ENCODE results near the gene GALM. TPM values are rescaled to one million over a fixed set of nuclear protein-coding genes. Genes with fewer than 3 reads are reported as not detected.

GALM gene
- total and polyA plus RNA-seq, 2 of the 8 experiments (the other 6 are each of a cell fraction or from before 2014, with no cell fraction given): 9.9 to 13.1 TPM

GRCh38 chr2:38706846-38707345 is 41.0 kb downstream of the GALM start:
- Histone ChIP-seq H4K20me1 (replicated peaks in 1 of 2; ENCODE audit: control insufficient read depth in 1 of 2, insufficient read depth in 2 of 2, low read length in 2 of 2) (peaks cover 0 to 1% of the 10 kb centered on the region in 2 experiments), H3K23ac (ENCODE audit: insufficient read length) (no peak overlapping the region), H4K91ac (replicated peaks; ENCODE audit: insufficient read length, low read length) (no peak overlapping the region), H2AFZ (ENCODE audit: low read length) (no peak overlapping the region), H2BK12ac (ENCODE audit: low read depth, low read length) (no peak overlapping the region), H3K27me3 (replicated peaks in 1 of 4; ENCODE audit: control insufficient read depth in 3 of 4, extremely low read depth in 1 of 4, insufficient read depth in 3 of 4, low read length in 3 of 4) (no peaks in the 10 kb centered on the region), H3K9me3 (ENCODE audit: insufficient read depth in 2 of 2, low read depth in 1 of 2, low read length in 1 of 2) (0 out of 4 replicates have a peak, but pooled peaks cover 0 to 3% of the 10 kb centered on the region in 2 experiments), H3K9ac (replicated peaks in 1 of 4; ENCODE audit: extremely low read depth in 1 of 4, low read depth in 3 of 4, low read length in 3 of 4) (no peak overlapping the region), H3K56ac (replicated peaks; ENCODE audit: insufficient read length, low read depth, low read length) (no peak overlapping the region), H3K4me1 (replicated peaks in 1 of 4; ENCODE audit: control insufficient read depth in 3 of 4, insufficient read depth in 4 of 4, low read length in 3 of 4) (peaks cover 0 to 7% (median 3%) of the 10 kb centered on the region in 4 experiments; a peak in 3 of 7 replicates), H3K27ac (ENCODE audit: low read depth, low read length) (no peak overlapping the region), H2BK120ac (replicated peaks; ENCODE audit: low read depth, low read length) (no peak overlapping the region), H3K79me2 (ENCODE audit: control insufficient read depth in 1 of 2, insufficient read depth in 2 of 2, low read length in 2 of 2) (no peaks in the 10 kb centered on the region), H2BK15ac (ENCODE audit: low read length) (no peak overlapping the region), H3K36me3 (ENCODE audit: control insufficient read depth in 2 of 4, insufficient read depth in 4 of 4, low read length in 3 of 4) (no peaks in the 10 kb centered on the region; a peak in 1 of 8 replicates), H3K23me2 (ENCODE audit: low read depth, low read length) (peaks cover 3% of the 10 kb centered on the region; the same call in 1 of the 2 replicates), H3K79me1 (ENCODE audit: low read depth, low read length) (no peaks in the 10 kb centered on the region), H2BK20ac (ENCODE audit: low read length) (no peak overlapping the region), H2BK5ac (ENCODE audit: low read depth, low read length) (no peak overlapping the region), H3K14ac (ENCODE audit: insufficient read length) (no peak overlapping the region), H4K5ac (ENCODE audit: insufficient read length, low read depth, low read length) (no peak overlapping the region), H3K18ac (ENCODE audit: extremely low read depth, low read length) (no peak overlapping the region), H3K4me3 (ENCODE audit: extremely low read depth in 1 of 4, insufficient read depth in 2 of 4, low read depth in 3 of 4, low read length in 4 of 4) (no peak overlapping the region), H4K8ac (ENCODE audit: extremely low read depth, insufficient read depth, low read length) (no peak overlapping the region), H3K4ac (replicated peaks; ENCODE audit: insufficient read length, low read depth, low read length) (no peak overlapping the region), H2AK5ac (ENCODE audit: low read depth, low read length) (no peak overlapping the region), H3K4me2 (ENCODE audit: insufficient read depth in 1 of 2, low read depth in 2 of 2, low read length in 2 of 2) (no peak overlapping the region)
- ChIA-PET CTCF (ENCODE audit: partially characterized antibody) (interaction anchor here (0.6 to 1.9 kb wide), 3 partner anchors 117 to 541 kb away, joined by 3 to 9 read pairs (median 3); no protein-coding TSS in a partner anchor), POLR2A (ENCODE audit: partially characterized antibody) (interaction anchor here (1.5 kb wide), 1 partner anchor 39 kb away, joined by 3 read pairs; no protein-coding TSS in a partner anchor)
- FAIRE-seq (no peak), DNase-seq (ENCODE audit: low read depth in 1 of 2, low spot score in 2 of 2) (no peak)
- 93% methylated on average over 4 of the region's 6 CpGs; no CpG with 5 or more reads in 1 of the 2 experiments for WGBS, 2 experiments (ENCODE audit: extremely low coverage in 1 of 2, insufficient coverage in 1 of 2, insufficient read length in 1 of 2, insufficient replicate concordance in 2 of 2, low coverage in 1 of 2, low lambda C conversion rate in 2 of 2, missing lambda C conversion rate in 1 of 2)
- TF ChIP-seq ATF2 (IDR thresholded peaks at IDR 0.05; ENCODE audit: low read length) (no peak), ASH2L (IDR thresholded peaks at IDR 0.05; ENCODE audit: low read length) (no peak), RXRA (IDR thresholded peaks at IDR 0.05; ENCODE audit: insufficient read depth, low read depth, low read length) (no peak), CTCF (IDR thresholded peaks at IDR 0.05; ENCODE audit: control extremely low read depth in 1 of 3, insufficient read depth in 1 of 3, low read depth in 1 of 3, low read length in 3 of 3) (no peak), CREB1 (IDR thresholded peaks at IDR 0.05) (no peak), SIN3A (conservative IDR thresholded peaks at IDR 0.05 in 1 of 2, IDR thresholded peaks at IDR 0.05 in 1 of 2; ENCODE audit: low read depth in 1 of 2, low read length in 2 of 2) (no peak), NRF1 (IDR thresholded peaks at IDR 0.05; ENCODE audit: low read depth, low read length) (no peak), BACH1 (IDR thresholded peaks at IDR 0.05; ENCODE audit: low read length) (no peak), RFX5 (IDR thresholded peaks at IDR 0.05; ENCODE audit: borderline replicate concordance, low read depth, low read length) (no peak)
